ENCODE data around the gene PLA2G4B. TPM values are rescaled to one million over a fixed set of nuclear protein-coding genes. Genes with fewer than 3 reads are reported as not detected.

The PLA2G4B gene
- total RNA-seq, 2 experiments from 2014 or later, result 9.0 to 9.7 TPM

- H3K27ac Mint-ChIP-seq, result no peak overlapping the region
- H3K4me1 Mint-ChIP-seq (ENCODE audit: low read depth), result peaks cover 4% of the 10 kb centered on the region
- no peaks in the 10 kb centered on the region for H3K9me3 Mint-ChIP-seq
- DNase-seq, result no peak
- H3K36me3 Mint-ChIP-seq (ENCODE audit: low read depth), result peaks cover 4% of the 10 kb centered on the region
- CTCF ChIA-PET, result no interaction called here
- no peak overlapping the region for H3K4me3 Mint-ChIP-seq
- no peaks in the 10 kb centered on the region for H3K27me3 Mint-ChIP-seq (ENCODE audit: low read depth)
- intact Hi-C loops (cut with micrococcal nuclease), result no loop called here
Observed at GRCh38 chr15:41847981-41848380, 9.3 kb downstream of the PLA2G4B start.

GRCh38 chr15:41848631-41849030 is 10.0 kb downstream of the PLA2G4B start:
- no peak overlapping the region for H3K4me3 Mint-ChIP-seq
- H3K36me3 Mint-ChIP-seq (ENCODE audit: low read depth), result peaks cover 4% of the 10 kb centered on the region
- intact Hi-C loops (cut with micrococcal nuclease), result no loop called here
- no peaks in the 10 kb centered on the region for H3K27me3 Mint-ChIP-seq (ENCODE audit: low read depth)
- no peak for DNase-seq
- CTCF ChIA-PET, result no interaction called here
- H3K27ac Mint-ChIP-seq, result no peak overlapping the region
- H3K4me1 Mint-ChIP-seq (ENCODE audit: low read depth), result peaks cover 4% of the 10 kb centered on the region
- H3K9me3 Mint-ChIP-seq, result no peaks in the 10 kb centered on the region

GRCh38 chr15:41849204-41849603 is 10.6 kb downstream of the PLA2G4B start:
- Mint-ChIP-seq H3K27me3 (ENCODE audit: low read depth) (no peaks in the 10 kb centered on the region), H3K36me3 (ENCODE audit: low read depth) (peaks cover 4% of the 10 kb centered on the region), H3K4me1 (ENCODE audit: low read depth) (peaks cover 4% of the 10 kb centered on the region), H3K27ac (no peak overlapping the region), H3K9me3 (no peaks in the 10 kb centered on the region), H3K4me3 (no peak overlapping the region)
- intact Hi-C loops (cut with micrococcal nuclease), result no loop called here
- CTCF ChIA-PET, result no interaction called here
- DNase-seq, result no peak

- intact Hi-C loops (cut with micrococcal nuclease), result no loop called here
- Mint-ChIP-seq H3K36me3 (ENCODE audit: low read depth) (peaks cover 4% of the 10 kb centered on the region), H3K4me3 (no peak overlapping the region), H3K27ac (no peak overlapping the region), H3K27me3 (ENCODE audit: low read depth) (no peaks in the 10 kb centered on the region), H3K9me3 (no peaks in the 10 kb centered on the region), H3K4me1 (ENCODE audit: low read depth) (peaks cover 4% of the 10 kb centered on the region)
- no peak for DNase-seq
- CTCF ChIA-PET, result interaction anchor here (1.0 kb wide), 1 partner anchor 38 kb away, joined by 3 read pairs; no protein-coding TSS in a partner anchor
Observed at GRCh38 chr15:41849861-41850260, 11.2 kb downstream of the PLA2G4B start.

- H3K9me3 Mint-ChIP-seq, result no peaks in the 10 kb centered on the region
- no peak overlapping the region for H3K4me3 Mint-ChIP-seq
- no peak for DNase-seq
- no peak overlapping the region for H3K27ac Mint-ChIP-seq
- H3K36me3 Mint-ChIP-seq (ENCODE audit: low read depth), result peaks cover 4% of the 10 kb centered on the region
- no peaks in the 10 kb centered on the region for H3K27me3 Mint-ChIP-seq (ENCODE audit: low read depth)
- CTCF ChIA-PET, result interaction anchor here (0.9 to 1.0 kb wide), 2 partner anchors 38 to 54 kb away, joined by 3 read pairs; no protein-coding TSS in a partner anchor
- H3K4me1 Mint-ChIP-seq (ENCODE audit: low read depth), result peaks cover 4% of the 10 kb centered on the region
- intact Hi-C loops (cut with micrococcal nuclease), result no loop called here
Observed at GRCh38 chr15:41850482-41851166, 12.0 kb downstream of the PLA2G4B start.

GRCh38 chr15:41851167-41851523 is 12.5 kb downstream of the PLA2G4B start:
- H3K9me3 Mint-ChIP-seq, result no peaks in the 10 kb centered on the region
- H3K36me3 Mint-ChIP-seq (ENCODE audit: low read depth), result peaks cover 4% of the 10 kb centered on the region
- H3K27ac Mint-ChIP-seq, result no peak overlapping the region
- no peaks in the 10 kb centered on the region for H3K27me3 Mint-ChIP-seq (ENCODE audit: low read depth)
- H3K4me3 Mint-ChIP-seq, result no peak overlapping the region
- H3K4me1 Mint-ChIP-seq (ENCODE audit: low read depth), result peaks cover 4% of the 10 kb centered on the region
- no peak for DNase-seq
- CTCF ChIA-PET, result interaction anchor here (0.7 to 0.9 kb wide), 2 partner anchors 54 to 70 kb away, joined by 3 read pairs; no protein-coding TSS in a partner anchor
- intact Hi-C loops (cut with micrococcal nuclease), result no loop called here

GRCh38 chr15:41851755-41852370 is 13.2 kb downstream of the PLA2G4B start:
- Mint-ChIP-seq H3K4me3 (no peak overlapping the region), H3K36me3 (ENCODE audit: low read depth) (peaks cover 1% of the 10 kb centered on the region), H3K27ac (no peak overlapping the region), H3K4me1 (ENCODE audit: low read depth) (peaks cover 4% of the 10 kb centered on the region), H3K9me3 (no peaks in the 10 kb centered on the region), H3K27me3 (ENCODE audit: low read depth) (no peaks in the 10 kb centered on the region)
- CTCF ChIA-PET, result interaction anchor here (0.7 kb wide), 1 partner anchor 71 kb away, joined by 3 read pairs; no protein-coding TSS in a partner anchor
- no peak for DNase-seq
- intact Hi-C loops (cut with micrococcal nuclease), result no loop called here

GRCh38 chr15:41852736-41853590 is 14.3 kb downstream of the PLA2G4B start:
- Mint-ChIP-seq H3K9me3 (no peaks in the 10 kb centered on the region), H3K27ac (no peak overlapping the region), H3K36me3 (ENCODE audit: low read depth) (peaks cover 1% of the 10 kb centered on the region), H3K4me1 (ENCODE audit: low read depth) (peaks cover 4% of the 10 kb centered on the region), H3K4me3 (no peak overlapping the region), H3K27me3 (ENCODE audit: low read depth) (no peaks in the 10 kb centered on the region)
- no peak for DNase-seq
- intact Hi-C loops (cut with micrococcal nuclease), result no loop called here
- CTCF ChIA-PET, result interaction anchor here (0.7 to 1.0 kb wide), 2 partner anchors 36 to 41 kb away, joined by 3 to 5 read pairs; no protein-coding TSS in a partner anchor

- intact Hi-C loops (cut with micrococcal nuclease), result no loop called here
- no peak for DNase-seq
- no peak overlapping the region for H3K27ac Mint-ChIP-seq
- no peaks in the 10 kb centered on the region for H3K27me3 Mint-ChIP-seq (ENCODE audit: low read depth)
- H3K36me3 Mint-ChIP-seq (ENCODE audit: low read depth), result no peaks in the 10 kb centered on the region
- no peak overlapping the region for H3K4me3 Mint-ChIP-seq
- no peaks in the 10 kb centered on the region for H3K9me3 Mint-ChIP-seq
- CTCF ChIA-PET, result interaction anchor here (0.6 to 0.7 kb wide), 2 partner anchors 35 to 1070 kb away, joined by 3 to 6 read pairs; no protein-coding TSS in a partner anchor
- no peaks in the 10 kb centered on the region for H3K4me1 Mint-ChIP-seq (ENCODE audit: low read depth)
Observed at GRCh38 chr15:41853831-41854230, 15.2 kb downstream of the PLA2G4B start.

- intact Hi-C loops (cut with micrococcal nuclease), result no loop called here
- CTCF ChIA-PET, result interaction anchor here (0.6 kb wide), 1 partner anchor 1070 kb away, joined by 6 read pairs; no protein-coding TSS in a partner anchor
- H3K36me3 Mint-ChIP-seq (ENCODE audit: low read depth), result no peaks in the 10 kb centered on the region
Observed at GRCh38 chr15:41854443-41854842, 15.8 kb downstream of the PLA2G4B start.

GRCh38 chr15:41855261-41855961 is 16.8 kb downstream of the PLA2G4B start:
- H3K36me3 Mint-ChIP-seq (ENCODE audit: low read depth), result no peaks in the 10 kb centered on the region
- intact Hi-C loops (cut with micrococcal nuclease), result no loop called here
- no peak overlapping the region for H3K4me3 Mint-ChIP-seq
- peaks cover 5% of the 10 kb centered on the region for H3K4me1 Mint-ChIP-seq (ENCODE audit: low read depth)
- no peaks in the 10 kb centered on the region for H3K9me3 Mint-ChIP-seq
- no peak overlapping the region for H3K27ac Mint-ChIP-seq
- CTCF ChIA-PET, result no interaction called here
- DNase-seq, result no peak
- H3K27me3 Mint-ChIP-seq (ENCODE audit: low read depth), result no peaks in the 10 kb centered on the region

More at GRCh38 chr15:41854443-41854842, 15.8 kb downstream of the PLA2G4B start:
- Mint-ChIP-seq H3K4me1 (ENCODE audit: low read depth) (no peaks in the 10 kb centered on the region), H3K27me3 (ENCODE audit: low read depth) (no peaks in the 10 kb centered on the region), H3K27ac (no peak overlapping the region), H3K4me3 (no peak overlapping the region), H3K9me3 (no peaks in the 10 kb centered on the region)
- DNase-seq, result no peak

GRCh38 chr15:41856262-41856661 is 17.6 kb downstream of the PLA2G4B start:
- CTCF ChIA-PET, result no interaction called here
- H3K27ac Mint-ChIP-seq, result no peak overlapping the region
- intact Hi-C loops (cut with micrococcal nuclease), result no loop called here
- no peaks in the 10 kb centered on the region for H3K9me3 Mint-ChIP-seq
- peaks cover 8% of the 10 kb centered on the region for H3K4me1 Mint-ChIP-seq (ENCODE audit: low read depth)
- no peak for DNase-seq
- no peak overlapping the region for H3K4me3 Mint-ChIP-seq
- no peaks in the 10 kb centered on the region for H3K27me3 Mint-ChIP-seq (ENCODE audit: low read depth)
- no peaks in the 10 kb centered on the region for H3K36me3 Mint-ChIP-seq (ENCODE audit: low read depth)

Measured in activated naive CD4-positive, alpha-beta T cell treated with anti-CD3 and anti-CD28 coated beads for 36 hours (primary cell).